ENCODE data around the gene KIF6.

GRCh38 chr6:39756582-39756981 is 31.4 kb upstream of the KIF6 start:
- TF ChIP-seq CTCF (IDR thresholded peaks at IDR 0.05) (no peak), POLR2A (IDR thresholded peaks at IDR 0.05) (no peak)
